Astrocyte (in vitro differentiated cells and primary cell): ENCODE results near the gene AXL. TPM values are rescaled to one million over a fixed set of nuclear protein-coding genes. Genes with fewer than 3 reads are reported as not detected.

Experiments used
- DNase-seq: peaks from one replicate; pipeline ENCODE4 v3.0.0-alpha.2; 2010; ENCODE audit warnings: low read depth
- FAIRE-seq: peaks from 2 replicates; lab custom pipeline; 2011; peaks lifted over from hg19 to GRCh38; lab: Jason Lieb, UNC
- H2AFZ ChIP-seq: 2 replicates; pipeline ENCODE4 v1.6.0; 2012; ENCODE audit warnings: low read depth, low read length, inconsistent platforms
- H3K27ac ChIP-seq: 2 replicates; pipeline ENCODE4 v1.5.1; 2011; ENCODE audit warnings: low read depth, low read length, inconsistent platforms
- H3K27me3 ChIP-seq: 2 replicates; pipeline ENCODE4 v1.6.0; 2011; ENCODE audit warnings: low read length, inconsistent platforms; ENCODE audit not compliant: insufficient read depth
- H3K36me3 ChIP-seq: 2 replicates; pipeline ENCODE4 v1.5.1; 2011; ENCODE audit warnings: low read length, inconsistent platforms; ENCODE audit not compliant: insufficient read depth
- H3K4me1 ChIP-seq: 2 replicates; pipeline ENCODE4 v1.5.1; 2011; ENCODE audit warnings: low read length, inconsistent platforms; ENCODE audit not compliant: insufficient read depth
- H3K4me2 ChIP-seq: 2 replicates; pipeline ENCODE4 v1.6.0; 2012; ENCODE audit warnings: low read length, inconsistent platforms
- H3K4me3 ChIP-seq: 2 replicates; pipeline ENCODE4 v1.5.1; 2011; ENCODE audit warnings: low read depth, mild to moderate bottlenecking, low read length, inconsistent platforms; ENCODE audit not compliant: insufficient read depth
- H3K79me2 ChIP-seq: 2 replicates; pipeline ENCODE4 v1.6.0; 2012; ENCODE audit warnings: mild to moderate bottlenecking, low read length, inconsistent platforms; ENCODE audit not compliant: insufficient read depth
- H3K9ac ChIP-seq: 2 replicates; pipeline ENCODE4 v1.6.0; 2012; ENCODE audit warnings: mild to moderate bottlenecking, low read length, inconsistent platforms
- H3K9me3 ChIP-seq: 2 replicates; pipeline ENCODE4 v1.5.1; 2012; ENCODE audit warnings: low read depth, mild to moderate bottlenecking, low read length, inconsistent platforms; ENCODE audit not compliant: insufficient read depth
- H4K20me1 ChIP-seq: 2 replicates; pipeline ENCODE4 v1.6.0; 2012; ENCODE audit warnings: low read length, inconsistent platforms; ENCODE audit not compliant: insufficient read depth
- H3K27ac Mint-ChIP-seq: one replicate; pipeline ENCODE4 v1.8.0; 2021; ENCODE audit warnings: mild to moderate bottlenecking, mixed read lengths; ENCODE audit not compliant: unreplicated experiment
- H3K27me3 Mint-ChIP-seq: one replicate; pipeline ENCODE4 v1.8.0; 2021; ENCODE audit warnings: low read depth, mixed read lengths; ENCODE audit not compliant: unreplicated experiment
- H3K36me3 Mint-ChIP-seq: one replicate; pipeline ENCODE4 v1.8.0; 2021; ENCODE audit warnings: low read depth, mixed read lengths; ENCODE audit not compliant: unreplicated experiment
- H3K4me1 Mint-ChIP-seq: one replicate; pipeline ENCODE4 v1.8.0; 2021; ENCODE audit warnings: low read depth, mixed read lengths; ENCODE audit not compliant: unreplicated experiment
- H3K4me3 Mint-ChIP-seq: one replicate; pipeline ENCODE4 v1.8.0; 2021; ENCODE audit warnings: mild to moderate bottlenecking, moderate library complexity, mixed read lengths; ENCODE audit not compliant: unreplicated experiment
- H3K9me3 Mint-ChIP-seq: one replicate; pipeline ENCODE4 v1.8.0; 2021; ENCODE audit warnings: mild to moderate bottlenecking, mixed read lengths; ENCODE audit not compliant: unreplicated experiment
- CTCF ChIP-seq: IDR thresholded peaks from 2 replicates; pipeline ENCODE4 v1.5.1; 2011; ENCODE audit warnings: low read depth, mild to moderate bottlenecking, inconsistent platforms, low read length, moderate library complexity; ENCODE audit not compliant: insufficient read depth
- EZH2 ChIP-seq: IDR thresholded peaks from 2 replicates; pipeline ENCODE4 v1.6.1; 2012; ENCODE audit warnings: mild to moderate bottlenecking, low read length, inconsistent platforms; ENCODE audit not compliant: insufficient read depth
- total RNA-seq: library from RNA; stranded (reverse); gene quantifications from 2 replicates; pipeline ENCODE4 v1.2.1, GENCODE V29; 2021

AXL gene
- total RNA-seq, 1 donor from 2014 or later, result 156 TPM

GRCh38 chr19:41225238-41226052 lies 6.4 kb downstream of the AXL start:
- no peaks in the 10 kb centered on the region for H3K9me3 ChIP-seq
- Mint-ChIP-seq H3K36me3 (peaks cover 28% of the 10 kb centered on the region), H3K27ac (peak overlapping the region; percentile 97), H3K4me1 (peaks cover 52% of the 10 kb centered on the region), H3K27me3 (no peaks in the 10 kb centered on the region), H3K9me3 (no peaks in the 10 kb centered on the region), H3K4me3 (peak overlapping the region; percentile 70)
- peaks cover 65% of the 10 kb centered on the region for H3K79me2 ChIP-seq
- no peaks in the 10 kb centered on the region for H3K27me3 ChIP-seq
- FAIRE-seq (peak; percentile 47), DNase-seq (peak; percentile 100)
- H3K4me2 ChIP-seq, result peak overlapping the region; percentile 84
- H2AFZ ChIP-seq, result no peak overlapping the region
- H3K9ac ChIP-seq, result peak overlapping the region; percentile 81
- peaks cover 8% of the 10 kb centered on the region for H4K20me1 ChIP-seq
- peak overlapping the region; percentile 98 for H3K27ac ChIP-seq
- TF ChIP-seq EZH2, result no peak
- TF ChIP-seq CTCF, result no peak
- H3K36me3 ChIP-seq, result peaks cover 26% of the 10 kb centered on the region
- H3K4me1 ChIP-seq, result peaks cover 66% of the 10 kb centered on the region
- H3K4me3 ChIP-seq, result peak overlapping the region; percentile 31

- Histone ChIP-seq H3K4me2 (peak overlapping the region; percentile 84), H3K79me2 (peaks cover 63% of the 10 kb centered on the region), H2AFZ (no peak overlapping the region), H3K27ac (peak overlapping the region; percentile 98), H3K27me3 (no peaks in the 10 kb centered on the region), H3K36me3 (peaks cover 22% of the 10 kb centered on the region), H3K9ac (peak overlapping the region; percentile 81), H3K4me3 (peak overlapping the region; percentile 39), H3K9me3 (no peaks in the 10 kb centered on the region), H4K20me1 (peaks cover 12% of the 10 kb centered on the region), H3K4me1 (peaks cover 58% of the 10 kb centered on the region)
- TF ChIP-seq CTCF (no peak), EZH2 (no peak)
- Mint-ChIP-seq H3K36me3 (peaks cover 26% of the 10 kb centered on the region), H3K9me3 (no peaks in the 10 kb centered on the region), H3K4me3 (peak overlapping the region; percentile 1), H3K4me1 (peaks cover 46% of the 10 kb centered on the region), H3K27ac (peak overlapping the region; percentile 97), H3K27me3 (no peaks in the 10 kb centered on the region)
- DNase-seq (peak; percentile 75), FAIRE-seq (no peak)
Observed at GRCh38 chr19:41226053-41226873, 7.2 kb downstream of the AXL start.
